ENCODE measurements around the gene LTBR. TPM values are rescaled to one million over a fixed set of nuclear protein-coding genes. Genes with fewer than 3 reads are reported as not detected.
A peak's percentile ranks its signal among the peaks of the same experiment; 100 is the strongest.

The LTBR gene
- total RNA-seq, 1 experiment from 2014 or later: 165 TPM

DNA sequence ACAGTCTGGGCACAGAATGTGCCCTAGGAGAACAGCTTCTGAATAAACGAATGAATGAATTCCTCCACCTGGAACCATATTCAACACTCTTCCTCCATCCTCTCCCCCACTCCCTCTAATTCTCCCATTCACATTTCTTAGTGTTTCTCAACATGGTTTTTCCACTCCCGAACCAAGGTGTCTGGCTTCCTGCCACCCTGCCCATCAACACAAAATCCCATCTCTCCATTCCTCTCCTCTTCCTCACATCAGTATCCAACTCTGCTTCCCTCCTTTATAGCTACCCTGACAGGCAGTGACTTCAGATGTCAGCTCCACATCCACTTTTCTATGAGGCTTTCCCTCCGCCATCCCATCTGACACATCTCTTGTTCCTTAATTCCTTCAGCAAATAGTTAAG is 45.0 kb upstream of the LTBR start:
- Mint-ChIP-seq H3K4me3 (ENCODE audit: low read depth, unreplicated experiment) (no peak overlapping the region), H3K36me3 (ENCODE audit: insufficient read depth, unreplicated experiment) (peaks cover 13% of the 10 kb centered on the region), H3K4me1 (ENCODE audit: low read depth, unreplicated experiment) (peaks cover 41% of the 10 kb centered on the region), H3K27me3 (ENCODE audit: unreplicated experiment) (no peaks in the 10 kb centered on the region), H3K27ac (ENCODE audit: unreplicated experiment) (no peak overlapping the region), H3K9me3 (ENCODE audit: low read depth, unreplicated experiment) (no peaks in the 10 kb centered on the region)
- TF ChIP-seq, protein P1, sequence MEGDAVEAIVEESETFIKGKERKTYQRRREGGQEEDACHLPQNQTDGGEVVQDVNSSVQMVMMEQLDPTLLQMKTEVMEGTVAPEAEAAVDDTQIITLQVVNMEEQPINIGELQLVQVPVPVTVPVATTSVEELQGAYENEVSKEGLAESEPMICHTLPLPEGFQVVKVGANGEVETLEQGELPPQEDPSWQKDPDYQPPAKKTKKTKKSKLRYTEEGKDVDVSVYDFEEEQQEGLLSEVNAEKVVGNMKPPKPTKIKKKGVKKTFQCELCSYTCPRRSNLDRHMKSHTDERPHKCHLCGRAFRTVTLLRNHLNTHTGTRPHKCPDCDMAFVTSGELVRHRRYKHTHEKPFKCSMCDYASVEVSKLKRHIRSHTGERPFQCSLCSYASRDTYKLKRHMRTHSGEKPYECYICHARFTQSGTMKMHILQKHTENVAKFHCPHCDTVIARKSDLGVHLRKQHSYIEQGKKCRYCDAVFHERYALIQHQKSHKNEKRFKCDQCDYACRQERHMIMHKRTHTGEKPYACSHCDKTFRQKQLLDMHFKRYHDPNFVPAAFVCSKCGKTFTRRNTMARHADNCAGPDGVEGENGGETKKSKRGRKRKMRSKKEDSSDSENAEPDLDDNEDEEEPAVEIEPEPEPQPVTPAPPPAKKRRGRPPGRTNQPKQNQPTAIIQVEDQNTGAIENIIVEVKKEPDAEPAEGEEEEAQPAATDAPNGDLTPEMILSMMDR (IDR thresholded peaks at IDR 0.05; ENCODE audit: unreplicated experiment): no peak
- BruUV-seq (replicated peaks): no TSS peak
- CTCF ChIA-PET: interaction anchor here (0.9 to 1.9 kb wide), 4 partner anchors 24 to 126 kb away, joined by 3 to 7 read pairs (median 4); no protein-coding TSS in a partner anchor
- intact Hi-C loops (cut with micrococcal nuclease; ENCODE audit: unreplicated experiment): loop anchor here (5.0 kb wide), 1 partner anchor 128 kb away; no protein-coding TSS in a partner anchor
- no peak for DNase-seq

DNA sequence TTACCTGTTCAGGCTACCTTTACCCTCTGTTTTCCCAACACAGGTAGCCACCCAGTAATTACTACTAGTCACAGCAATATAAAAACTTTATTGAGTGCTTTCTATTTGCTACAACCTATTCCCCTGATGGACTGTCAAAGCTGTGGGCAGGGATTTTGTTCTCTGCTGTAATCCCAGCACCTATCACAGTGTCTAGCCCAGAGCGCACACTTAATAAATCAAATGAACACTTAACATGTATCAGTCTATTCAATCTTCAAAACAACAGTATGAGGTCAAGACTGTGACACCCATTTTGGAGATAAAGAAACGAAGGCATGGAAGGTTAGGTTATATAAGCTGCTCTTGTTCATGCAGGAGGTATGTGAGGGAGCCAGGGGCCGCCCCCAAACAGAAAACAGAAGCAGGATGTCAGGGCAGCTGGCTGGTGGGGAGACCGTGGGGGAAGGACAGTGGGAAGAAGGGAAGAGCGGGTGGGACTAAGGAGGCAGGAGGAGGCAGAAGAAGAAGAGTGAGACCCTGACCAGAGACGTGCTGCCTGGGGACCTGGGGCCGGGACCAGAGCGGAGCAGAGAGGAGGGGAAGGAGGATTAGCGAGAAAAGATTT is 43.8 kb upstream of the LTBR start:
- BruUV-seq (replicated peaks): no TSS peak
- TF ChIP-seq, protein P1 (IDR thresholded peaks at IDR 0.05; ENCODE audit: unreplicated experiment): no peak
- peaks cover 37% of the 10 kb centered on the region for H3K4me1 Mint-ChIP-seq (ENCODE audit: low read depth, unreplicated experiment)
- H3K27ac Mint-ChIP-seq (ENCODE audit: unreplicated experiment): no peak overlapping the region
- CTCF ChIA-PET: interaction anchor here (1.9 kb wide), 1 partner anchor 31 kb away, joined by 7 read pairs; no protein-coding TSS in a partner anchor
- H3K36me3 Mint-ChIP-seq (ENCODE audit: insufficient read depth, unreplicated experiment): peaks cover 11% of the 10 kb centered on the region
- DNase-seq: no peak
- intact Hi-C loops (cut with micrococcal nuclease; ENCODE audit: unreplicated experiment): loop anchor here (10.0 kb wide), 1 partner anchor 195 kb away; the partner anchor contains the start of gene GAPDH
- H3K4me3 Mint-ChIP-seq (ENCODE audit: low read depth, unreplicated experiment): no peak overlapping the region
- H3K9me3 Mint-ChIP-seq (ENCODE audit: low read depth, unreplicated experiment): no peaks in the 10 kb centered on the region
- H3K27me3 Mint-ChIP-seq (ENCODE audit: unreplicated experiment): no peaks in the 10 kb centered on the region

DNA sequence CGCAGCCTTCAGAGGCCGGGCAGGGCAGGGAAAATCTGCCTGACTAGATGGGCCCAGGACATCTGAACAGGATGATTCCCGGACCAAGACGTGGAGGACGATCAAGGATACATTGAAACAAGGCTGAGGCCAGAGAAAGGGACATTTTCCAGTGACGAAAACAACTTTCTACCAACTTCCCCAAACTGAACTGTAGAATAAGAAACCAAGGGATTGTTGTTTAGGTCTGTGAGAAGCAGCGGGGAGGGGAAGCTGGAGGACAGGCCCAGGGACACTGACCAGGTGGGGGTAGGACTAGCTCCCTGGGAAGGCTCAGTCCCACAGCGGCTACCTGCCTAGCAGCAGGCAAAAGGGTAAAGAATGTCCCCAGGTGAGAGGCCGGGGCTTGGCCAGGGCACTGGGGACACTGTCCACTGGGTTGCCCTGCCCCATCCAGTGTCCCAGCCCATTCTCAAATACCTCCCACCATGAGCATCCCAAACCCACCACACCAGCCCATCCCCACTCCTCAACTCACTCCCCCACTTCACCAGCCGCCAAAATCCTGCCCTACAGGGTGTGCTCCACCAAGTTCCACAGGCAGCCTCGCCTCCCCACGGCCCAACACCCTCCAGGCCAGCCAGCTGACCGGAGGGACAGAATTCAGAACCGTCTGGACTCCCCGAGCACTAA is 43.1 kb upstream of the LTBR start:
- TF ChIP-seq, protein P1 (IDR thresholded peaks at IDR 0.05; ENCODE audit: unreplicated experiment): no peak
- intact Hi-C loops (cut with micrococcal nuclease; ENCODE audit: unreplicated experiment): loop anchor here (10.0 kb wide), 1 partner anchor 194 kb away; the partner anchor contains the start of gene GAPDH
- no peaks in the 10 kb centered on the region for H3K9me3 Mint-ChIP-seq (ENCODE audit: low read depth, unreplicated experiment)
- no peak for DNase-seq
- no TSS peak for BruUV-seq (replicated peaks)
- H3K4me1 Mint-ChIP-seq (ENCODE audit: low read depth, unreplicated experiment): peaks cover 38% of the 10 kb centered on the region
- H3K27me3 Mint-ChIP-seq (ENCODE audit: unreplicated experiment): no peaks in the 10 kb centered on the region
- no peak overlapping the region for H3K27ac Mint-ChIP-seq (ENCODE audit: unreplicated experiment)
- H3K4me3 Mint-ChIP-seq (ENCODE audit: low read depth, unreplicated experiment): no peak overlapping the region
- H3K36me3 Mint-ChIP-seq (ENCODE audit: insufficient read depth, unreplicated experiment): peaks cover 11% of the 10 kb centered on the region
- CTCF ChIA-PET: interaction anchor here (1.6 kb wide), 1 partner anchor 30 kb away, joined by 5 read pairs; no protein-coding TSS in a partner anchor

DNA sequence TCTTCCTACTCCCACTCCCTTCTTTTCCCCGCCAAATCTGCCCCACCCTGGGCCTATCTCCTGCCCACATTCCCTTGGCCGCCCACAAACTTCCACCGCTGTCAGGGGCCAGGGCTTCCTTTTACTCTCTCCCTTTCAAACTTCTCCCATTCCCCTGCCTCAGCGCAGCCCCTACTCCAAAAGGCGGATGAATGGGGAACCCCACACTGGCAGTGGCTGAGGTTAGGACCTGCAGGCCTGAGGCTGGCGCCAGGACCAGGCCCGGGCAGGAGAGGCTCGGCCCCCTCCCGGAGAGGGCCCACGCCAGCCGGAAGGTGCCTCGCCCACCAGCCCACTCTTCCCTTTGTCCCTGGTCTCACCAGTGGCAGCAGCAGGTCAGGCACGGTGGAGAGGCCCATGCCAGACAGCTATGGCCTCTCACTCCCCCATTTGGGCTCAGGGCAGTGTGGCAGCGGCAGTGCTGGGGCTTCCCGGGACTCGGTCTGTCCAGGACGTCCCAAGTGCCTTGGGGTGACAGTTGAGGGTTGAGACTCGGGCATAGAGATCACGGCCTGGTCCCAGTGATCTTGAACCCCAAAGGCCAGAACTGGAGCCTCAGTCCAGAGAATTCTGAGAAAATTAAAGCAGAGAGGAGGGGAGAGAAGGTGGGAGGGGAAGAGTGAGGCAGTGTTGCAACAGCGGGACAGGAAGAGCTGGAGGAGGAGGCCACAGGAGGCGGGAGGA is 42.4 kb upstream of the LTBR start, which contains the start of gene TNFRSF1A:
TNFRSF1A (minus strand) TSS at position 660 of the 723 bp plus-strand sequence; CDS start at position 398, 262 bp downstream.
- TF ChIP-seq, protein P1 (IDR thresholded peaks at IDR 0.05; ENCODE audit: unreplicated experiment): no peak
- peak; percentile 65 for DNase-seq
- BruUV-seq (replicated peaks): TSS peak; percentile 57
- no peak within 1 kb of the TSS for H3K4me3 Mint-ChIP-seq (ENCODE audit: low read depth, unreplicated experiment)
- CTCF ChIA-PET: interaction anchor here (0.6 to 1.6 kb wide), 3 partner anchors 18 to 31 kb away, joined by 3 to 5 read pairs (median 3); no protein-coding TSS in a partner anchor
- H3K4me1 Mint-ChIP-seq (ENCODE audit: low read depth, unreplicated experiment): peaks cover 45% of the 10 kb centered on the region
- H3K27me3 Mint-ChIP-seq (ENCODE audit: unreplicated experiment): no peaks in the 10 kb centered on the region
- peaks cover 18% of the 10 kb centered on the region for H3K36me3 Mint-ChIP-seq (ENCODE audit: insufficient read depth, unreplicated experiment)
- H3K27ac Mint-ChIP-seq (ENCODE audit: unreplicated experiment): no peak within 1 kb of the TSS
- no peaks in the 10 kb centered on the region for H3K9me3 Mint-ChIP-seq (ENCODE audit: low read depth, unreplicated experiment)
- intact Hi-C loops (cut with micrococcal nuclease; ENCODE audit: unreplicated experiment): loop anchor here (10.0 kb wide), 1 partner anchor 193 kb away; the partner anchor contains the start of gene GAPDH

Data from Calu3 (cell line).